Stimulated activated CD4-positive, alpha-beta T cell treated with anti-CD3 and anti-CD28 coated beads, Interleukin-1b, Interleukin-23, amount 100 ng/mL, for 4 hours (primary cell): ENCODE data around the gene MAP3K7CL.
"Not testable (repeated sequence)": the region's sequence is repeated elsewhere in the genome, so short reads cannot be mapped to it uniquely, and the experiment has no call there.

Experiments used
- DNase-seq, 2 donors: peaks; one replicate each; pipeline ENCODE4 v3.0.0-alpha.2; 2020; ENCODE audit warnings: low read depth in 2 of 2

The MAP3K7CL gene

DNA sequence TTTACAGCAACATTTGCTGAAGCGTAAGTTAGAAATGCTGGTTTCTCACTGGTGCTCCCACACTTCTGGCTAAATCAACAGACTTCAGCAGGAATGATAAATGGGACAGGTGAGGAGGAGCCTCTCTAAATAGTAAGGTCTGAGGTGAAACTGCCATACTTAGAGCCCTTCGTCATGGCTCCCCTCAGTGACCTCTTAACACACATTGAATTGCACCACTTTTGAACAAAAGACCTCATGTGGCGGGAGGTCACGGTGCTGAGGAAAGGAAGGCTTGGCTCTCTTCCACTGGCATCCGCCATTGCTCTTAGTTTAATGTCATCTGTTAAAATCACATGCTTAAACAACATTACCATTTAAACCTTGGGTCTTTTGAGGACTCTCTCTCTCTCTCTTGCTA is 3.4 kb downstream of the MAP3K7CL start:
- DNase-seq, result no peak

DNA sequence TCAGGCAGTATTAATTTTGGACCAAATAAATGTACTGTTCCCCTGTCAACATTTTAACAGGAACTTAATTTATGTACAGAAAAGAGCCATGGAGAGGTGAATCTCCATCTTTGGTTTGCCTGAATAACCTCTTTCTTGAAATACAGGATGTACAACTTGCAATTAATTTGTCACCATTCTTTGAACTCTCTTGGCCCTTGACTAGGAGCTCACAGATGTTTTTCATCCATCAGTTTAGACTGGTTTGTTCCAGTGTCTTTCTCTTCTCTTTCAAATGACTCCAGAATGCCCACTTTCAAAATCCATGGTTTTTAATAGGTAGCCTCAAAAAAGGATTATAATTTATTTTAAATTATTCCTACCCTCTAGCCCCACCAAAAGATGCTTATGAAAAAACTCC is 5.0 kb downstream of the MAP3K7CL start:
- no peak for DNase-seq

- no peak for DNase-seq
These were observed 5.6 kb downstream of the MAP3K7CL start for GRCh38 chr21:29136033-29136432.

DNA sequence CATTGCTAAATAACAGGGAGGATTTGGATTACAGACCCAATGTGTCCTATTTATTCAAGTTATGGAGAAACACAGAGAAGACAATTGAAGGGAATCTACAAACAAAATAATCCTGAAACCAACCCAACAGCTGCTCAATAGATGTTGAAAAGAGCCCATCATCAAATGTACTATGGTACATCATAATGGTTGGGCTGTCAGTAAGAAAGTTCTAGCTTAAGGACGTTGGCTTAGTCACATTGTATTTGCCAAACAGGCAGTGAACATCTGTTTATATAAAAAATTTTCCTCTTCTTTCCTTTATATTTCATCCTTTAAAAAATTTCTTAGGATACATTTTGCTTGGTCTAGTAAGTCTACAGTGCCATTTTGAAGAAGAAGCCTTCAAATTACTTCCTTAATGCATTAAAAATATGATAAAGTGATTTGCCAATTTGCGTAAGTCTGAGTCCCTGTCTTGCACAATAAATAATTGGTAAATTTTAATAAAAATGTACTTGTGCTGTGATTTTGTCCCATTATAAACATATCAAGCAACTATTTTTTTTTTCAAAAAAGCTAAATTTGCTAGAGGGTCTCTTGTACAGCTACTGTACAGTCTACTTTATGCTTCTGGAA is 14.4 kb downstream of the MAP3K7CL start:
- no peak for DNase-seq

DNA sequence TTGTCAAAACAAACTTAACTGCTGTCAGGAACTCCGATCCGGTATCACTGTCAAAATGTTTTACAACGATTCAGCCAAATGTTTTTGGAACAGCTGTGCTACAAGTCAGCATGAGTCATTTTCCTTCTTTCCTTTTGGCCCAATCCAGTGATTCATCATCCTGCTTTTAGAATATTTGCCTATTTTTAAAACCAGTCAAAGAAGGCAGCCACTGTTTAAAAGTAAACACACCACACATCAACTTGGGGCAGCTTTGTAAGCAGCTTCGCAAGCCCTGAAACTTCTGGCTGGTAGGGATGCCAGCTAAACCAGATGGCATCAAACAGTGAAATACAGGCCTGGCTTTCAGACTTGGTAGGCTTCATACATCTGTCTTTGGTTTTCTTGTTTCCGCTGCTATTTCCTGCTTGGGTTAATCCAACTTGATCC is 14.9 kb downstream of the MAP3K7CL start:
- no peak for DNase-seq

GRCh38 chr21:29145852-29146453 is 15.5 kb downstream of the MAP3K7CL start:
- no peak for DNase-seq

DNA sequence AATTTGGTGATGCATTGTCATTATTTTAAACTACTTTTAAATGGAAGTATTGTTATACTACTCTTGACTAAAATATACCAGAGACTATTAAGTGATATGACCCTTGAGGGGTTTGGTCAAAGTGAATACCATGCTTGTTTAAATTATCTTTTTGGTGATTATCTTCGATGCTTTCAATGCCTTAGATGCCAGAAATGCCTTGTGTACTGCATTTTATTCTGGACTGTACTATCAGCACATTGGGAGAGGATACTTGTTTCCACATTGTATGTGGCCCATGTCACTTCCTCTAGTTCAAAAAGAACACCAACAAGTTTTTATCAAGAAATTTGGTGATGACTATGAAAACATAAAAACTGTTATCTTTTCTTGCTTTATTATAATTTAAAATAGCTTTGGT is 16.3 kb downstream of the MAP3K7CL start:
- no peak for DNase-seq

DNA sequence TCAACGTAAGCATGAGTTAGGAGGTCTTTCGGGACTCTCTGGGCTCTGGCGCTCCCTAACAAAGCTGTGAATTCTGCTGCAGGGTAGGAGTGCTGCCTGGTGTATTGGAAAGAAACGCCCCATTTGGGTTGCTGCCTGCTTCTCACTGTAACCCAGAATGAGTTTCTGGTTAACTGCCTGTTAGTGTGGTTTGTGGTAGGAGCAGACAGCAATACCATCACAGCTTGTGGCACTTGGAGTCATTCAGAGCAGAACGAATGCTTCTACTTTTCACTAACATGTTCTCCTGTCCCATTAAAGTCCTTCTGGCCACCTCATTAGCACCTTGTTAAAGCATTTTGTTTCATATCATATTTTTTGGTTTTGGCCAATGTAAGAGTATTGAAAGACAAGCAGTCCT is 18.1 kb downstream of the MAP3K7CL start:
- DNase-seq, result no peak

GRCh38 chr21:29149808-29150425 is 19.5 kb downstream of the MAP3K7CL start:
- DNase-seq, result no peak

GRCh38 chr21:29151931-29152330 is 21.5 kb downstream of the MAP3K7CL start:
- no peak for DNase-seq

DNA sequence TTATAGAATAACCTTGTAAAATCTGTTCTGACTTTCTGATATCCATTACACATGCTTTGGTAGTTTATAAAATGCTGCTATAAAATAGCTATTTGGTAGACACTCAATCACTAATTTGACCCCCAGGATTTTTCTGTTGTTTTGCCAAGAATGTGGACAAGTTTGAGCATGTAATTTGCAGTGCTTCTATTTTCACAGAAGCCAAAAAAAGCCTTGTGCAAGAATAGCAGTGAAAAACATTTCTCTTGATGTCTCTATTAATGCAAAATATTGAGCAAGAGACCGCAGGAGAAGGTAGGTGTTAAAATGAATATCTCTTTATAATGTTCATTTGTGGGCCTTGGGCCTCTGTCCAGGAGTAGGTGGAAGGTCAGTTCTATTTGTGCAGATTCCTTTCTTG is 22.5 kb downstream of the MAP3K7CL start:
- DNase-seq, result no peak

GRCh38 chr21:29154270-29154669 is 23.8 kb downstream of the MAP3K7CL start:
- no peak for DNase-seq

GRCh38 chr21:29155118-29155932 is 24.9 kb downstream of the MAP3K7CL start:
- no peak for DNase-seq

DNA sequence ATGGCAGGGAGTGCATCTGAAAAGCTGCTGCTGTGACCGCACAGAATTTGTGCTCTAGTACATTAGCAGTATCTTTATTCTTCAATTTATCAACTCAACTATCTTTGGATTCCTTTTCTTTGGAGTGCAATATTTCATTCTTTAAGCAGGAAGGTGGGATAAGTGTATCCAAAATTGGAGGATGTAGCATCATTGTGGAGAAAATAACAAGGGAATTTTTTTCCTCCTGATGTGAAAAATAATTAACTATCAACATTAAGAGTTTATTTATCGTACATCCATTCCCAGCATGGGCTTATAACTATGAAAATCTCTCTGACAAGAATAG is 25.5 kb downstream of the MAP3K7CL start:
- no peak for DNase-seq

GRCh38 chr21:29157080-29157479 is 26.6 kb downstream of the MAP3K7CL start:
- DNase-seq, result no peak

- no peak for DNase-seq
These were observed 29.4 kb downstream of the MAP3K7CL start for GRCh38 chr21:29159842-29160241.

GRCh38 chr21:29162825-29163224 is 32.4 kb downstream of the MAP3K7CL start:
- DNase-seq, result not testable (repeated sequence)

DNA sequence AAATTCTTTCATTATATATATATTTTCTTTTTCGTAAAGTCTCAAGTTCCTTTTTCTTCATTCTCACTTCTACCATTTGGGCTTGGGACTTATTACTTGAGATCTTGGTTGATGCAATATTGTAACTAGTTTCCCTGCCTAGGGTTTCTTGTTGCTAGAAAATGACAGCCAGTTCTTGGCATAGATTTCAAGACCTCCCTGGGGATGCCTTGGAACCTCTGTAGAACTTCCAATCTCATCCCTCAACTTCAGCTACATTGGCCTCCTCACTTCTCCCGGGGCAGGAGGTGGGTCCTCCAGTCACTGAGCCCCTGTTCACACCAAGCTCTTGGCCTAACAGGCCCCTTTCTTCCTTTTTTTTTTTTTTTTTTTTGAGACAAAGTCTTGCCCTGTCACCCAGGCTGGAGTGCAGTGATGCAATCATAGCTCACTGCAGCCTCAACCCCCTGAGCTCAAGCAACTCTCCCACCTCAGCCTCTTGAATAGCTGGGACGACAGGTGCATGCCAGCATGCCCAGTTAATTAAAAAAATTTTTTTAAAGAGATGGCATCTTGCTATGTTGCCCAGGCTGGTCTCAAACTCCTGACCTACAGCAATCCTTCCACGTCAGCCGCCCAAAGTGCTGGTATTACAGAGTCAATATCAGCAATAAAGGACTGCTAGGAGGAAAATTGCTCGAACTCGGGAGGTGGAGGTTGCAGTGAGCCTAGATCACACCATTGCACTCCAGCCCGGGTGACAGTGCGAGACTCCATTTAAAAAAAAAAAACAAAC is 33.1 kb downstream of the MAP3K7CL start:
- DNase-seq, result no peak

GRCh38 chr21:29164323-29164942 is 34.0 kb downstream of the MAP3K7CL start:
- DNase-seq, result no peak

- no peak for DNase-seq
These were observed 35.9 kb downstream of the MAP3K7CL start for GRCh38 chr21:29166323-29166722.

DNA sequence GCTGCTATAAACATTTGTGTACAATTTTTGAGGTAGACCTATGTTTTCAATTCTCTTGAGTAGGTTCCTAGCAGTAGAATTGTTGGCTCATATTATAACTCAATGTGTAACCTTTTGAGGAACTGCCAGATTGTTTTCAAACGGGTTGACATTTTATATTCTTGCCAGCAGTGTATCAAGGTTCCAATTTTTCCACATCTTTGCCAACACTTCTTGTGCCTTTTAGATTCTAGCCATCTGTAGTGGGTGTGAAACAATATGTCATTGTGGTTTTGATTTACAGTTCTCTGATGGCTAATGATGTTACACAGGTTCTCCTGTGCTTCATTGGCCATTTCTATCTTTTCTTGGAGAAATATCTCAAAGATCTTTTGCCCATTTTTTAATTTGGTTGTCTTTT is 36.4 kb downstream of the MAP3K7CL start:
- DNase-seq, result no peak
